Measurements from ENCODE around the gene TMEM178A. TPM values are rescaled to one million over a fixed set of nuclear protein-coding genes. Genes with fewer than 3 reads are reported as not detected.

Gene TMEM178A
- total RNA-seq, 1 experiment from 2014 or later = 0.86 TPM

GRCh38 chr2:39683022-39683699 lies 17.4 kb downstream of the TMEM178A start:
- H3K4me1 Mint-ChIP-seq (ENCODE audit: insufficient read depth, unreplicated experiment) = no peaks in the 10 kb centered on the region
- H3K27me3 Mint-ChIP-seq (ENCODE audit: insufficient read depth, unreplicated experiment) = no peaks in the 10 kb centered on the region
- CTCF ChIA-PET = interaction anchor here (0.7 to 1.0 kb wide), 3 partner anchors 14 to 150 kb away, joined by 3 to 5 read pairs (median 3); no protein-coding TSS in a partner anchor
- no TSS peak for BruUV-seq (replicated peaks)
- H3K27ac Mint-ChIP-seq (ENCODE audit: low read depth, unreplicated experiment) = no peak overlapping the region
- no peaks in the 10 kb centered on the region for H3K36me3 Mint-ChIP-seq (ENCODE audit: insufficient read depth, unreplicated experiment)
- DNase-seq (ENCODE audit: unreplicated experiment) = no peak
- H3K4me3 Mint-ChIP-seq (ENCODE audit: unreplicated experiment) = no peak overlapping the region
- intact Hi-C loops (cut with micrococcal nuclease) = no loop called here
- POLR2A ChIA-PET = interaction anchor here (1.0 kb wide), 1 partner anchor 9 kb away, joined by 3 read pairs; no protein-coding TSS in a partner anchor
- H3K9me3 Mint-ChIP-seq (ENCODE audit: unreplicated experiment) = peaks cover 7% of the 10 kb centered on the region
- TF ChIP-seq CTCF (IDR thresholded peaks at IDR 0.05; ENCODE audit: unreplicated experiment) = no peak

- ChIA-PET CTCF (no interaction called here), POLR2A (no interaction called here)
- Mint-ChIP-seq H3K27ac (ENCODE audit: low read depth, unreplicated experiment) (no peak overlapping the region), H3K36me3 (ENCODE audit: insufficient read depth, unreplicated experiment) (no peaks in the 10 kb centered on the region), H3K27me3 (ENCODE audit: insufficient read depth, unreplicated experiment) (no peaks in the 10 kb centered on the region), H3K9me3 (ENCODE audit: unreplicated experiment) (no peaks in the 10 kb centered on the region), H3K4me3 (ENCODE audit: unreplicated experiment) (no peak overlapping the region), H3K4me1 (ENCODE audit: insufficient read depth, unreplicated experiment) (no peaks in the 10 kb centered on the region)
- intact Hi-C loops (cut with micrococcal nuclease) = no loop called here
- DNase-seq (ENCODE audit: unreplicated experiment) = no peak
- no TSS peak for BruUV-seq (replicated peaks)
- TF ChIP-seq CTCF (IDR thresholded peaks at IDR 0.05; ENCODE audit: unreplicated experiment) = no peak
These were observed 18.7 kb downstream of the TMEM178A start for GRCh38 chr2:39684464-39684863.

DNA sequence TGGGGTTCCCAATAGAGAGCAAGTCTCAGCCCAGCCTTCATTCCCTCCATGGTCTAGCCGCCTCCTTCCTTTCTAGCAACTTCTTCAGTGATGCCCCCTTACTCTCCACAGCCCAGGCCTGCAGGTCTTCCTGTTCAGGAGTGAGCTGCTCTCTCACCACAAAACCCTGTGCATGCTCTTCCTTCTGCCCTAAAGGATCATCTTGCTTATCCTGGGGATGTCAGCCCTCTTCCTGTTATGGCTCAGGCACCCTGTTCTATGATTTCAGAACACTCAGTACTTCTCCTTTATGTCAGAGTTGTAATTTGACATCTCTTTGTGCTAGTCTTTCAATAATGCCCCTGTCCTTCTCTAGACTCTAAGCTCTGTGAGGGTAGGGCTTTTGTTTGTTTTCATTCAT lies 19.4 kb downstream of the TMEM178A start:
- POLR2A ChIA-PET = no interaction called here
- no TSS peak for BruUV-seq (replicated peaks)
- CTCF ChIA-PET = interaction anchor here (1.0 kb wide), 1 partner anchor 11 kb away, joined by 6 read pairs; no protein-coding TSS in a partner anchor
- H3K9me3 Mint-ChIP-seq (ENCODE audit: unreplicated experiment) = no peaks in the 10 kb centered on the region
- H3K4me3 Mint-ChIP-seq (ENCODE audit: unreplicated experiment) = no peak overlapping the region
- intact Hi-C loops (cut with micrococcal nuclease) = no loop called here
- no peaks in the 10 kb centered on the region for H3K36me3 Mint-ChIP-seq (ENCODE audit: insufficient read depth, unreplicated experiment)
- H3K27me3 Mint-ChIP-seq (ENCODE audit: insufficient read depth, unreplicated experiment) = no peaks in the 10 kb centered on the region
- H3K27ac Mint-ChIP-seq (ENCODE audit: low read depth, unreplicated experiment) = no peak overlapping the region
- no peak for TF ChIP-seq CTCF (IDR thresholded peaks at IDR 0.05; ENCODE audit: unreplicated experiment)
- no peak for DNase-seq (ENCODE audit: unreplicated experiment)
- no peaks in the 10 kb centered on the region for H3K4me1 Mint-ChIP-seq (ENCODE audit: insufficient read depth, unreplicated experiment)

- Mint-ChIP-seq H3K36me3 (ENCODE audit: insufficient read depth, unreplicated experiment) (no peaks in the 10 kb centered on the region), H3K4me3 (ENCODE audit: unreplicated experiment) (no peak overlapping the region), H3K4me1 (ENCODE audit: insufficient read depth, unreplicated experiment) (no peaks in the 10 kb centered on the region), H3K9me3 (ENCODE audit: unreplicated experiment) (peaks cover 9% of the 10 kb centered on the region), H3K27ac (ENCODE audit: low read depth, unreplicated experiment) (no peak overlapping the region), H3K27me3 (ENCODE audit: insufficient read depth, unreplicated experiment) (no peaks in the 10 kb centered on the region)
- DNase-seq (ENCODE audit: unreplicated experiment) = no peak
- ChIA-PET CTCF (interaction anchor here (0.6 to 1.5 kb wide), 2 partner anchors 175 to 287 kb away, joined by 3 to 5 read pairs; no protein-coding TSS in a partner anchor), POLR2A (no interaction called here)
- TF ChIP-seq CTCF (IDR thresholded peaks at IDR 0.05; ENCODE audit: unreplicated experiment) = no peak
- intact Hi-C loops (cut with micrococcal nuclease) = no loop called here
- no TSS peak for BruUV-seq (replicated peaks)
These were observed 20.7 kb downstream of the TMEM178A start for GRCh38 chr2:39686456-39686855.
